ENCODE results near the gene MRPL55.
A peak's percentile ranks its signal among the peaks of the same experiment; 100 is the strongest.

Gene MRPL55

GRCh38 chr1:228101614-228101993 is 7.5 kb downstream of the MRPL55 start:
- DNase-seq (ENCODE audit: low spot score): no peak

DNA sequence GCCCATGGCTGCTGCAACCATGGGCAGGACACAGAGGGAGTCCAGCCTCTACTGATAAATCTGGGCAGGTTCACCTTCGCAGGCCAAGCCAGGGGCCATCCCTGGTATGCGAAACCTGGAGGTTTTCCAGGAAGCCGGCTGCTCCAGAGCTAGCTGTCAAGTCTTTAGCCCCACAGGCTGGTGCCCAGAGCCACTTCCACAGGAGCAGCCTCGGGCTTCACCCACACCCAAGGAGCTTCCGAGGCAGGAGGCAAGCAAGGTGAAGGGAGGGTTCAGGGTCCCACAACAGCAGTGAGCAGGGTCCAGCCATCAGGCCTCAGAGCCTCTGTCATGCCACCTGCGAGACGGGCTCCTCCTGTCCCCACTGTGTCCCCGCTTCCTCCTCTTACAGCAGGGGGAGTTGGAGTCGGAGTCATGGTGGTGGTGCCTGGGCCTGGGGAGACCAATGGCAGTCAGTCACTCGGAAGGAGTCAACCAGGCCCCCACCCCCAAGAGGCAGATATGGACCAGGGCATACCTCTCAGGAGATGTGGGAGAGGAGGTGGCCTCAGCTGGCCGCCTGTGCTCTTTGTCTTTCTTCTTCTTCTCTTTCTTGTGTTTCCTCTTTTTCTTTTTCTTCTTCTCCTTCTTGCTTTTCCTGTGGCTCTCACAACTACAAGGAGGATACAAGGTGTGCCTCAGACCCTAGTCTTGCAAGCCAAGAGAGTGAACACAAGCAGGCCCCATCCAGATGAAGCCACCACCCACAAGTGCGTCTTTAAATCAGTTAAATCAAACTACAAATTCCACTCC is 8.1 kb downstream of the MRPL55 start:
- no peak for DNase-seq (ENCODE audit: low spot score)

GRCh38 chr1:228099331-228099732 is 9.8 kb downstream of the MRPL55 start:
- no peak for DNase-seq (ENCODE audit: low spot score)

- no peak for DNase-seq (ENCODE audit: low spot score)
These were observed 10.7 kb downstream of the MRPL55 start for GRCh38 chr1:228098323-228098931.

DNA sequence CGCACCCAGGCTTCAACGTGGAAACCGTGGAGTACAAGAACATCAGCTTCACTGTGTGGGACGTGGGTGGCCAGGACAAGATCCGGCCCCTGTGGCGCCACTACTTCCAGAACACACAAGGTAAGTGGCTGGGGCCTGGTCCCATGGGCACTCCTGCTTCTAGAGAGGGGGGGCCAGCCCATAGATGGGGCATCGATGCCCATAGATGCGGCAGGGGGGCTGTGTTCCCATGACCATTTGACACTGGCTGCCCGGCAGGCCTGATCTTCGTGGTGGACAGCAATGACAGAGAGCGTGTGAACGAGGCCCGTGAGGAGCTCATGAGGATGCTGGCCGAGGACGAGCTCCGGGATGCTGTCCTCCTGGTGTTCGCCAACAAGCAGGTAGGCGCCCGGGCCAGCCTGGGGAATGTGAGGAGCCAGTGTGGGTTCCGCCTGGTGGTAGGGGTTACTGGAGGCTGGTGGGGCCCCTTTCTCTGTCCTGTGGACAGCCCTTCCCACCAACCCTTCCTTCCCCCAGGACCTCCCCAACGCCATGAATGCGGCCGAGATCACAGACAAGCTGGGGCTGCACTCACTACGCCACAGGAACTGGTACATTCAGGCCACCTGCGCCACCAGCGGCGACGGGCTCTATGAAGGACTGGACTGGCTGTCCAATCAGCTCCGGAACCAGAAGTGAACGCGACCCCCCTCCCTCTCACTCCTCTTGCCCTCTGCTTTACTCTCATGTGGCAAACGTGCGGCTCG is 11.6 kb downstream of the MRPL55 start:
- no peak for DNase-seq (ENCODE audit: low spot score)

DNA sequence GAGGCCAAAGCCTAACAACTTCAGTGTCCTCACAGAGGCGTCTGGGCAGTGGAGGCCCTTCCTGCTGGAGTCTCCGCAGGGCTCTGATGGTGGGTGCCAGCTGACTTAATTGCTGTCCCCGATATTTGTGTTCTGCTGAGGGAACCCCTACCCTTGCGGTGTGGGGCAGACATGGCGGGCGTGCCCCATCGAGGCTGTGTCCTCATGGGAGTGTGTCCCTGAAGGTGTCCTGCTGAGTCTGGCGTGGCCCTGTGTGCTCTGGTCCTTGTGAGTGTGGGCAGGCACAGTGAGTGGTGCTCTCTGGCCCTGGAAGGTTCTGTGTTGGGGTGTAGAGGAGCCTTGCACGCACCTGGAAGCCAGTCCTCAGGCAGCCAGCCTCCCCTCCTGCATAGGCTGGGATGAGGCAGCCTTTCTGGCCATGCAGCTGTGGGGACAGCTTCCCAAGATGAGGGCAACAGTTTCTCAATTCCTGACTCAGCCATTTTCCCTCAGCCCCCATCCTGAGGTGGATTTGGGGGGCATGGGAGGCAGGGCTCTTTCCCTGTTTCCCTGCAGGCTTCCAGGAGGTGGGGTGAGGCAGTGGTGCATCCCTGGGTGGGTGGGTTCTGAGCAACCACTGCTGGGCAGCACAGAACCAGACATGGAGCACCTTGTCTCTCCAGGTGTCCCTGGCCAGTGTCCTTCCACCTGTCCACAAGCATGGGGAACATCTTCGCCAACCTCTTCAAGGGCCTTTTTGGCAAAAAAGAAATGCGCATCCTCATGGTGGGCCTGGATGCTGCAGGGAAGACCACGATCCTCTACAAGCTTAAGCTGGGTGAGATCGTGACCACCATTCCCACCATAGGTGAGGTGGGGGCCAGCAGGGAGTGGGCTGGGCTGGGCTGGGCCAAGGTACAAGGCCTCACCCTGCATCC is 12.4 kb downstream of the MRPL55 start:
- DNase-seq (ENCODE audit: low spot score): no peak

- no peak for DNase-seq (ENCODE audit: low spot score)
These were observed 13.2 kb downstream of the MRPL55 start for GRCh38 chr1:228095938-228096337.

DNA sequence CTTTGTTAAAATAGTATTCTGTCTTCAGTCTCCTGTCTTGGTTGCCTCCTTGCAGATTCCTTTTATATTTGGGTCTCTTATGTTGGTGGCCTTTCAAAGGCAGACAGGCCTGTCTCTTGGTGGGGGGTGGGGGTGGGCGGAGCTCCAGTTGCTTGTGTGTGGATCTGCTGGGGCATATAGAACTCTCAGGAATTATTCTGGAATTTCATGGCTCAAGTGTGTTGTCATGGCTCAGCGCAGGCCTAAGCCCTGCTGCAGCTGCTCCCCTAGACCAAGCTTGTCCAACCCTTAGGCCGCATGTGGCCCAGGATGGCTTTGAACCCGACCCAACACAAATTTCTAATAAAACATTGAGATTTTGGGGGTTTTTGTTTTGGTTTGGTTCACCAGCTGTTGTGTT is 13.9 kb downstream of the MRPL55 start:
- no peak for DNase-seq (ENCODE audit: low spot score)

GRCh38 chr1:228094432-228095016 is 14.6 kb downstream of the MRPL55 start:
- DNase-seq (ENCODE audit: low spot score): no peak

DNA sequence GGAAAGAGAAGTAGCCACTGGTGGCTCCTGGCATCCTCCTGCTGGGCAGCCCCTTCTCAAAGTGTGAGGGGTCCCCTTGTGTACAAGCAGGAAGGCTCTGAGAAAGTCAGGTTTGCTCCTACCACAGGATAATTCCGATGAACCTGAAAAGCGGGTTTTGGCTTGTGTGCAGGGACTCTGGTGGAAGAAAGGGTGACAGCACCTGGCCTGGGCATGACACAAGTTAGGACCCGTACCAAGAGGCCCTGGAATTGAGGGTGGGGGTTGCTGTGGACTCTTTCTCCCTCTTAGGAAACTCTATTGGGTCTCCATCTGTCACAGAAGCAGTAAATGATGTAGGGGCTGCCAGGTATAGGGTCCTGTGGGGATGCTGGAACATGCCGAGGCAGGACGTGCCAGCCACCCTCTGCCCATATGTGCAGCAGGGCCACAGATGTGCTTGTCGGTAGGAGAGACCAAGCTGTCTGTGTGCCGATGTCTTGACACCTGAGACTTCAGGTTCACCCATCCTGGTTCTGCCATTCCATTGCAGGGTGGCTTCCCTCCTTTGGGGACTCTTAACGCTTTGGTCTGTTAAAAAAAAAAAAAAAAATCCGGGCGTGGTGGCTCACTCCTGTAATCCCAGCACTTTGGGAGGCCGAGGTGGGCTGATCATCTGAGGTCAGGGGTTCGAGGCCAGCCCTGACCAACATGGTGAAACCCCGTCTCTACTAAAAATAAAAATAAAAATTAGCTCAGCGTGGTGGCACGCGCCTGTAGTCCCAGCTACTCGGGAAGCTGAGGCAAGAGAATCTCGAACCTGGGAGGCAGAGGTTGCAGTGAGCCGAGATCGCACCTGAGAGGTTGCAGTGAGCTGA is 15.8 kb downstream of the MRPL55 start:
- no peak for DNase-seq (ENCODE audit: low spot score)

GRCh38 chr1:228092342-228093049 is 16.6 kb downstream of the MRPL55 start:
- no peak for DNase-seq (ENCODE audit: low spot score)

DNA sequence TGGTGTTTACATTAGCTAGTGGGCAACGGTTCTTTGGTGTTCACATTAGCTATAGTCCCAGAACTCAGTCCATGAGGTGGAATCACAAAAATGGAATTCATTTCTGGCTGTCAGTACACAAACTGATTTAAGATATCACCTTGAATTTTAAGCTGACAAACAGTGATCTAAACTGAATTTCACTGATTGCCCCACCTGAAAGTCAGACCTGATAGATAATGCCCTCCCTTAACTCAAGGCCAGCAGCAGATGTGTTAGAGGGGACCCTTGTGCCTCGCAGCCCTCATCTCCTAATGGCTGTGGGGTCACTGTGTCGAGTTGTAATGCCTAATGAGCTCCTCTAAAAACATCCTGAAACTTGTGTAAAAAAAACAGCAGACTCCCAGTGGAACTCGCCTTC is 18.0 kb downstream of the MRPL55 start:
- DNase-seq (ENCODE audit: low spot score): no peak

GRCh38 chr1:228090613-228091081 is 18.5 kb downstream of the MRPL55 start:
- no peak for DNase-seq (ENCODE audit: low spot score)

GRCh38 chr1:228089519-228090380 is 19.3 kb downstream of the MRPL55 start:
- DNase-seq (ENCODE audit: low spot score): no peak

DNA sequence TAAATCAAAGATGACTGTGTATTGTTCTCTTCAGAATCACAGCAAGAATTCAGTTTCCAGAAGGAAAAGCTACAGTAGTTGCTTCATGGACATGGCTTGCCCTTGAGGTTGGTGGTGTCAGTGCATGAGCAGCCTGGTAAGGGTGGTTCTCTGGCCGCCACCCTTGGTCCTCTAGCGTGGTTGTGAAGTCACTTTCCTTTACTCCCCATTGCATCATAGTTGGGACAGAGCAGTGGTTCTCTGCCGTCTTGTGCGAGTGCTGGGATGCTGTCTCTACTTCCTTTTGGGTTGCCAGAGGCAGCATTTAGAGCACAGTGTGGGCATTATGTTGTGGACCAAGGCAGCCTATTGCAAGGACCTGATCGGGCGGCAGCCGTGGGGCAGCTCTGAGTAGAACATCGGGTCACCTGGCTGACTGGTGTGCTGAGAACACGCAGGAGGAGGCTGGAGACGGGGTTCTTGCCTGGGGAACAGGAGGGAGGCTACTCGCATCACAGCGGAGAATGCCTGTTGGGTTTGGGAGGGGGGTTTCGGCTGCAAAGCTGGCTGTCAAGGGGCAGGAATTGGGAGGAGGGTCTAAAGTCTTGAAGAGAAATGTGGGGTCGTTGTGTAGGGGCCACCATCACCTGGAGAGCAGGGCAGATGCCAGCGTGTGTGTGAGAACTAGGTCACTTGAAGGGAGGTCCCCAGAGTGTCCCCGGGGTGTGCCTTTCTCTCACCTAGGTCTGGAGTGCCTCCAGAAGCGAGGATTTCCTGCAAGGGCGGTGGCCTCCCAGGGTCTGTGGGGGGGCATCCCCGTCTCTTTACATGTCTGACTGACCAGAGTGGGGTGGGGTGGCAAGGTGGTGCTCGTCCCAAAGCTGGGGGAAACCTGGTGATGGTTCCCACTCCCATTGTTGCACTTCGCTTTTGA is 20.3 kb downstream of the MRPL55 start:
- no peak for DNase-seq (ENCODE audit: low spot score)

DNA sequence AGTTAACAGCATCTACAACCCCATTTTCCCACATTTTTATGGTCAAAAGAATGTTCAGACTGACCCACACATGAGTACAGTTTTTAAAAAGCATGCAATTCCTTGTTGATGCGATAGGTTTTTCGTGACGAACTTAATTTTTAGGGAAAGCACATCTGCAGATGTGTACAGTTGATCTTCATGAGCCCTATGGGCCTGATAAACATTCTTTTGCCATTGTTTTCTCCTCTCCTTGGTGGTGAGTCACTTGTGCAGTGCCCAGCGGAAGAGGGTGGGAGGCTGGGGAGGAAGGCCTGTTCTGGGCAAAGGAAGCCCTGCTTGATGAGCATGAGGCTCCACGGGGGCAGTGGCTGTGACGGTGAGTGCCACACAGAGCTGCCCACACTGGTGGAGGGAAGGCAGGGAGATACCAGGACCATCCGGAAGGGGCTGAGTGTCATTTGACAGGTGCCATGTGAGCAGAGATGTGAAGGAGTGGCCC is 21.3 kb downstream of the MRPL55 start:
- DNase-seq (ENCODE audit: low spot score): peak; percentile 79

DNA sequence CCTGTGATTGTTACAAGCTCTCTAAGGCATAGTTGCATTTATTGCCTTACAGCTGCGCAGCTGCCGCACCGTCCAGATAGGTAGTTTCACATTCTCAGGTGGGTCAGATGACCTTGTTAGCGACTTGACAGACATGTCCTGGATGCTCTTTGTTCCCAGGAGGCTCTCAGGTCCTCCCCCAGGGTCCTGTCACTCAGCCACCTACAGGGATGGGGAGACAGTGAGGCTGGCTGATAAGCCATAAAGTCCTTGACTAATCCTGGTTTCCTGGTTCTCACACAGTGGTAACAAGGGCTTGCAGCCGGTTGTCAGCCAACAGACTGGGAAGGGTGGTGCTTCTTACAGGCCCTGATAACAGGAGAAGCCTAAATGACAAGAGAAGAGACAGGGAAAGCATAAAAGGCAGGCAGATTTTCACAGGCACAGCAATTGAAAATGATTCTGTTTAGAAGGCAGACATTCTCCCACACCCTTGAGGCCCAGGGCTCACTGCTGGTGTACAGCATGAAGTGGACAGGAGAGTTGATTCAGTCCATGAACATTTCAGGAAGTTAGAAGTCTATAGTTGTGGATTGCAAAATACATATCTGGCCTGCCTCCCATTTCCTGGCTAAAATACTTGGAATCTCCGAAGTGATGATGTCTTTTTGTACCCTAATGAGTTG is 23.7 kb downstream of the MRPL55 start:
- DNase-seq (ENCODE audit: low spot score): peak; percentile 69

Data from AG08395 (cell line).